HG02973 (cell line): Measurements from ENCODE around the gene FNDC3A.
A peak's percentile ranks its signal among the peaks of the same experiment; 100 is the strongest.

Experiments
- ATAC-seq: cut with Tn5 transposase; IDR thresholded peaks from one replicate; pipeline ENCODE4 v1.9.1; 2021; ENCODE audit warnings: moderate library complexity; ENCODE audit not compliant: unreplicated experiment

FNDC3A gene

GRCh38 chr13:49213997-49214916 is 238.5 kb downstream of the FNDC3A start:
- no peak for ATAC-seq

GRCh38 chr13:49214917-49215376 is 239.2 kb downstream of the FNDC3A start:
- no peak for ATAC-seq

GRCh38 chr13:49216334-49216733 is 240.6 kb downstream of the FNDC3A start:
- no peak for ATAC-seq

- ATAC-seq: no peak
Measured at GRCh38 chr13:49217962-49218492, 242.3 kb downstream of the FNDC3A start.

GRCh38 chr13:49218493-49219051 is 242.9 kb downstream of the FNDC3A start:
- no peak for ATAC-seq

- ATAC-seq: no peak
Measured at GRCh38 chr13:49219647-49220035, 243.9 kb downstream of the FNDC3A start.

GRCh38 chr13:49220036-49220855 is 244.5 kb downstream of the FNDC3A start, which contains the start of gene MLNR:
MLNR (plus strand) TSS chr13:49220338; CDS start chr13:49220338, 0 bp downstream.
- ATAC-seq: no peak

- no peak for ATAC-seq
Measured at GRCh38 chr13:49220856-49221589, 245.3 kb downstream of the FNDC3A start.

GRCh38 chr13:49221590-49221965 is 245.9 kb downstream of the FNDC3A start:
- no peak for ATAC-seq

GRCh38 chr13:49225223-49226042 is 249.7 kb downstream of the FNDC3A start:
- no peak for ATAC-seq

GRCh38 chr13:49226613-49227012 is 250.9 kb downstream of the FNDC3A start:
- ATAC-seq: no peak

- ATAC-seq: no peak
Measured at GRCh38 chr13:49234741-49235140, 259.0 kb downstream of the FNDC3A start.

- ATAC-seq: no peak
Measured at GRCh38 chr13:49235856-49236431, 260.2 kb downstream of the FNDC3A start.

GRCh38 chr13:49238621-49239020 is 262.9 kb downstream of the FNDC3A start:
- no peak for ATAC-seq

- ATAC-seq: no peak
Measured at GRCh38 chr13:49240017-49240416, 264.3 kb downstream of the FNDC3A start.

GRCh38 chr13:49241296-49241695 is 265.6 kb downstream of the FNDC3A start:
- ATAC-seq: no peak

- ATAC-seq: no peak
Measured at GRCh38 chr13:49245101-49245500, 269.4 kb downstream of the FNDC3A start.

- ATAC-seq: peak; percentile 24
Measured at GRCh38 chr13:49246850-49247642, 271.3 kb downstream of the FNDC3A start.
